HUES6 (cell line): ENCODE measurements around the gene PDCD11.
A peak's percentile ranks its signal among the peaks of the same experiment; 100 is the strongest.

ENCODE experiments used
- H3K27ac ChIP-seq: 2 replicates; pipeline ENCODE4 v1.7.0; 2013; ENCODE audit warnings: low read depth, mild to moderate bottlenecking, low read length, inconsistent platforms
- H3K27me3 ChIP-seq: 2 replicates; pipeline ENCODE4 v1.6.1; 2013; ENCODE audit warnings: low read length; ENCODE audit not compliant: control insufficient read depth, insufficient read depth
- H3K36me3 ChIP-seq: 2 replicates; pipeline ENCODE4 v1.6.1; 2013; ENCODE audit warnings: low read length; ENCODE audit not compliant: control insufficient read depth, insufficient read depth
- H3K4me1 ChIP-seq: 2 replicates; pipeline ENCODE4 v1.6.1; 2013; ENCODE audit warnings: low read length; ENCODE audit not compliant: control insufficient read depth, insufficient read depth
- H3K4me3 ChIP-seq: 2 replicates; pipeline ENCODE4 v1.5.1; 2013; ENCODE audit warnings: low read depth, low read length
- H3K9ac ChIP-seq: one replicate; pipeline ENCODE4 v1.6.1; 2013; ENCODE audit warnings: mild to moderate bottlenecking, low read length
- H3K9me3 ChIP-seq: 2 replicates; pipeline ENCODE4 v1.6.1; 2013; ENCODE audit warnings: low read depth, low read length; ENCODE audit not compliant: control insufficient read depth, insufficient read depth

PDCD11 gene

GRCh38 chr10:103367782-103368518 lies 28.5 kb upstream of the PDCD11 start, which contains the start of gene TAF5:
Gene TAF5, plus strand, starts transcription at chr10:103367976. Its CDS starts 14 bp downstream, at chr10:103367990.
- H3K27ac ChIP-seq: no peak within 1 kb of the TSS
- no peaks in the 10 kb centered on the region for H3K9me3 ChIP-seq
- peak within 1 kb of the TSS; percentile 78 for H3K9ac ChIP-seq
- peak within 1 kb of the TSS; percentile 86 for H3K4me3 ChIP-seq
- no peaks in the 10 kb centered on the region for H3K27me3 ChIP-seq
- H3K4me1 ChIP-seq: no peaks in the 10 kb centered on the region
- H3K36me3 ChIP-seq: no peaks in the 10 kb centered on the region

GRCh38 chr10:103373544-103373943 lies 22.9 kb upstream of the PDCD11 start:
- Histone ChIP-seq H3K9me3 (no peaks in the 10 kb centered on the region), H3K36me3 (peaks cover 40% of the 10 kb centered on the region), H3K27me3 (no peaks in the 10 kb centered on the region), H3K4me1 (no peaks in the 10 kb centered on the region), H3K4me3 (no peak overlapping the region), H3K27ac (no peak overlapping the region), H3K9ac (no peak overlapping the region)

- Histone ChIP-seq H3K36me3 (peaks cover 44% of the 10 kb centered on the region), H3K27me3 (no peaks in the 10 kb centered on the region), H3K4me1 (no peaks in the 10 kb centered on the region)
Measured at GRCh38 chr10:103374263-103374662, 22.2 kb upstream of the PDCD11 start.

GRCh38 chr10:103382769-103383168 lies 13.7 kb upstream of the PDCD11 start:
- no peaks in the 10 kb centered on the region for H3K27me3 ChIP-seq
- H3K4me3 ChIP-seq: no peak overlapping the region
- no peaks in the 10 kb centered on the region for H3K9me3 ChIP-seq
- no peaks in the 10 kb centered on the region for H3K4me1 ChIP-seq
- no peak overlapping the region for H3K9ac ChIP-seq
- peaks cover 44% of the 10 kb centered on the region for H3K36me3 ChIP-seq
- H3K27ac ChIP-seq: no peak overlapping the region

More at GRCh38 chr10:103374263-103374662, 22.2 kb upstream of the PDCD11 start:
- Histone ChIP-seq H3K27ac (no peak overlapping the region), H3K9ac (no peak overlapping the region), H3K9me3 (no peaks in the 10 kb centered on the region), H3K4me3 (no peak overlapping the region)

- no peak overlapping the region for H3K9ac ChIP-seq
- no peaks in the 10 kb centered on the region for H3K9me3 ChIP-seq
- no peak overlapping the region for H3K27ac ChIP-seq
- no peak overlapping the region for H3K4me3 ChIP-seq
- no peaks in the 10 kb centered on the region for H3K27me3 ChIP-seq
- peaks cover 9% of the 10 kb centered on the region for H3K4me1 ChIP-seq
- peaks cover 65% of the 10 kb centered on the region for H3K36me3 ChIP-seq
Measured at GRCh38 chr10:103394180-103394579, 2.2 kb upstream of the PDCD11 start.

GRCh38 chr10:103395754-103396066 lies 716 bp upstream of the PDCD11 start:
- peak overlapping the region; percentile 87 for H3K4me3 ChIP-seq
- H3K27ac ChIP-seq: peak overlapping the region; percentile 53; the same call in 1 of the 2 replicates
- H3K9me3 ChIP-seq: no peaks in the 10 kb centered on the region
- peak overlapping the region; percentile 80 for H3K9ac ChIP-seq
- H3K36me3 ChIP-seq: peaks cover 67% of the 10 kb centered on the region
- H3K4me1 ChIP-seq: peaks cover 9% of the 10 kb centered on the region
- H3K27me3 ChIP-seq: no peaks in the 10 kb centered on the region

GRCh38 chr10:103396789-103397087 lies 312 bp downstream of the PDCD11 start:
- peaks cover 9% of the 10 kb centered on the region for H3K4me1 ChIP-seq
- H3K4me3 ChIP-seq: peak overlapping the region; percentile 87
- peak overlapping the region; percentile 93 for H3K9ac ChIP-seq
- peaks cover 68% of the 10 kb centered on the region for H3K36me3 ChIP-seq
- peak overlapping the region; percentile 18; the same call in 1 of the 2 replicates for H3K27ac ChIP-seq
- H3K27me3 ChIP-seq: no peaks in the 10 kb centered on the region
- H3K9me3 ChIP-seq: no peaks in the 10 kb centered on the region

GRCh38 chr10:103397191-103397825 lies 882 bp downstream of the PDCD11 start:
- Histone ChIP-seq H3K4me1 (peaks cover 9% of the 10 kb centered on the region), H3K4me3 (peak overlapping the region; percentile 87), H3K36me3 (peaks cover 68% of the 10 kb centered on the region), H3K27me3 (no peaks in the 10 kb centered on the region), H3K9ac (peak overlapping the region; percentile 93), H3K27ac (no peak overlapping the region; the same call in 1 of the 2 replicates), H3K9me3 (no peaks in the 10 kb centered on the region)

GRCh38 chr10:103413564-103413963 lies 17.1 kb downstream of the PDCD11 start:
- Histone ChIP-seq H3K9me3 (no peaks in the 10 kb centered on the region), H3K9ac (no peak overlapping the region), H3K36me3 (peaks cover 99% of the 10 kb centered on the region), H3K4me1 (no peaks in the 10 kb centered on the region), H3K4me3 (no peak overlapping the region), H3K27ac (no peak overlapping the region), H3K27me3 (no peaks in the 10 kb centered on the region)

- no peaks in the 10 kb centered on the region for H3K9me3 ChIP-seq
- no peak overlapping the region for H3K27ac ChIP-seq
- peaks cover 99% of the 10 kb centered on the region for H3K36me3 ChIP-seq
- H3K4me3 ChIP-seq: no peak overlapping the region
- no peaks in the 10 kb centered on the region for H3K4me1 ChIP-seq
- H3K27me3 ChIP-seq: no peaks in the 10 kb centered on the region
- no peak overlapping the region for H3K9ac ChIP-seq
Measured at GRCh38 chr10:103415581-103415980, 19.2 kb downstream of the PDCD11 start.

- Histone ChIP-seq H3K4me3 (no peak overlapping the region), H3K27me3 (no peaks in the 10 kb centered on the region), H3K9ac (no peak overlapping the region), H3K9me3 (no peaks in the 10 kb centered on the region), H3K4me1 (no peaks in the 10 kb centered on the region), H3K27ac (no peak overlapping the region), H3K36me3 (peaks cover 98% of the 10 kb centered on the region)
Measured at GRCh38 chr10:103416436-103417147, 20.2 kb downstream of the PDCD11 start.
